Parathyroid adenoma (tissue), 2 donors: Measurements from ENCODE around the gene CRYBG1.

Experiments
- H2AFZ ChIP-seq: fragments of 300-600 bp; sonication (generic); one replicate; pipeline ENCODE4 v1.7.0; 2017; ENCODE audit warnings: antibody characterized with exemption, mild to moderate bottlenecking
- H3K27ac ChIP-seq: fragments of 300-600 bp; sonication (generic); one replicate; pipeline ENCODE4 v1.7.0; 2017
- H3K27me3 ChIP-seq: fragments of 300-600 bp; sonication (generic); one replicate; pipeline ENCODE4 v1.7.0; 2017; ENCODE audit warnings: low read length; ENCODE audit not compliant: control insufficient read depth, insufficient read depth
- H3K36me3 ChIP-seq: fragments of 300-600 bp; sonication (generic); one replicate; pipeline ENCODE4 v1.7.0; 2017; ENCODE audit warnings: low read length; ENCODE audit not compliant: control insufficient read depth, insufficient read depth
- H3K4me1 ChIP-seq: fragments of 300-600 bp; sonication (generic); one replicate; pipeline ENCODE4 v1.7.0; 2017; ENCODE audit warnings: control low read depth
- H3K4me2 ChIP-seq: fragments of 300-600 bp; sonication (generic); one replicate; pipeline ENCODE4 v1.7.0; 2017; ENCODE audit warnings: low read length
- H3K4me3 ChIP-seq: fragments of 300-600 bp; sonication (generic); one replicate; pipeline ENCODE4 v1.7.0; 2017; ENCODE audit warnings: low read depth, low read length
- H3K79me2 ChIP-seq: fragments of 300-600 bp; sonication (generic); one replicate; pipeline ENCODE4 v1.7.0; 2017; ENCODE audit warnings: control low read depth
- H3K9ac ChIP-seq: fragments of 300-600 bp; sonication (generic); one replicate; pipeline ENCODE4 v1.7.0; 2017; ENCODE audit warnings: mild to moderate bottlenecking
- H3K9me3 ChIP-seq: fragments of 300-600 bp; sonication (generic); one replicate; pipeline ENCODE4 v1.7.0; 2017; ENCODE audit warnings: low read length; ENCODE audit not compliant: control insufficient read depth
- TF ChIP-seq, protein P1 (sequence below): fragments of 300-600 bp; sonication (generic); IDR thresholded peaks from one replicate; pipeline ENCODE4 v1.7.0; 2017; ENCODE audit warnings: antibody characterized with exemption, mild to moderate bottlenecking
- donor health status: primary hyperparathyroidism.

The CRYBG1 gene

DNA sequence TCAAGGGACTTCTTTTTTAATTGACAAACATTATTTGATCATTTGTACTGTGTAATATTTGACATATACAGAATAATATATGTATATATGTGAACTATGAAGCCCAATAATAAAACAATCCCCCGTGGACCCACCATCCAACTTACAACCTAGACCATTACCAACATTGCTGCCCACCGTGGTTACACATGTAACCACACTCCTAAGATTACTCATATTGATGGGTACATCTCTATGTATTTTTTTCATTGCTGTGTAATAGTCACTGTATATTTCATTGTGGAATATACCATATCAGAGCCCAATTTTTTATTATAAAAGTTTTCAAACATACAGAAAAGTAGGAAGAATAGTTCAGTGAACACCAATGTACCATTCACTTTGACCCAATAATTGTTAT lies 174.5 kb downstream of the CRYBG1 start:
- Histone ChIP-seq H3K4me2 (no peak overlapping the region), H3K79me2 (no peaks in the 10 kb centered on the region), H3K36me3 (no peaks in the 10 kb centered on the region), H3K9me3 (no peaks in the 10 kb centered on the region), H3K4me1 (no peaks in the 10 kb centered on the region), H2AFZ (no peak overlapping the region), H3K27ac (no peak overlapping the region), H3K9ac (no peak overlapping the region), H3K27me3 (no peaks in the 10 kb centered on the region), H3K4me3 (no peak overlapping the region)
- TF ChIP-seq, protein P1, sequence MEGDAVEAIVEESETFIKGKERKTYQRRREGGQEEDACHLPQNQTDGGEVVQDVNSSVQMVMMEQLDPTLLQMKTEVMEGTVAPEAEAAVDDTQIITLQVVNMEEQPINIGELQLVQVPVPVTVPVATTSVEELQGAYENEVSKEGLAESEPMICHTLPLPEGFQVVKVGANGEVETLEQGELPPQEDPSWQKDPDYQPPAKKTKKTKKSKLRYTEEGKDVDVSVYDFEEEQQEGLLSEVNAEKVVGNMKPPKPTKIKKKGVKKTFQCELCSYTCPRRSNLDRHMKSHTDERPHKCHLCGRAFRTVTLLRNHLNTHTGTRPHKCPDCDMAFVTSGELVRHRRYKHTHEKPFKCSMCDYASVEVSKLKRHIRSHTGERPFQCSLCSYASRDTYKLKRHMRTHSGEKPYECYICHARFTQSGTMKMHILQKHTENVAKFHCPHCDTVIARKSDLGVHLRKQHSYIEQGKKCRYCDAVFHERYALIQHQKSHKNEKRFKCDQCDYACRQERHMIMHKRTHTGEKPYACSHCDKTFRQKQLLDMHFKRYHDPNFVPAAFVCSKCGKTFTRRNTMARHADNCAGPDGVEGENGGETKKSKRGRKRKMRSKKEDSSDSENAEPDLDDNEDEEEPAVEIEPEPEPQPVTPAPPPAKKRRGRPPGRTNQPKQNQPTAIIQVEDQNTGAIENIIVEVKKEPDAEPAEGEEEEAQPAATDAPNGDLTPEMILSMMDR: no peak

DNA sequence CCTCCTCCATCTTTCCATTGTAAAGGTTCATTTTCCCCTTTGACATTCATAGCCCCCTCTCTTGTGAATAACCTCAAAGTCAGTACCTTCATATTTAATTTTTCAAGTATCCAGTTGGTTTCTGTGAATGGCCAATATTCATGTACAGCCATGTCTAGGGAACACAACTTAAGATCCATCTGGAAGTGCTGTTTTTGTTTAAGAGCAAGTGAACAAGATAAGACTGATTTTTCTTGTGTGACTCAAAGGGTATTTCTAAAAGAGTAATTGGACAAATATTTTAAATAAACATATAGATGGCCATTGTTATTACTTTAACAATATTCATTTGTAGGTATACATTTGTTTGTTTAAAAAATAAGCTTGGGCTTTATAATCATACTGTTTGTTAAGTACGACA lies 175.8 kb downstream of the CRYBG1 start:
- Histone ChIP-seq H3K27ac (no peak overlapping the region), H2AFZ (no peak overlapping the region), H3K27me3 (no peaks in the 10 kb centered on the region), H3K79me2 (no peaks in the 10 kb centered on the region), H3K4me2 (no peak overlapping the region), H3K9ac (no peak overlapping the region), H3K4me1 (no peaks in the 10 kb centered on the region), H3K9me3 (no peaks in the 10 kb centered on the region), H3K36me3 (no peaks in the 10 kb centered on the region), H3K4me3 (no peak overlapping the region)
- TF ChIP-seq, protein P1: no peak

DNA sequence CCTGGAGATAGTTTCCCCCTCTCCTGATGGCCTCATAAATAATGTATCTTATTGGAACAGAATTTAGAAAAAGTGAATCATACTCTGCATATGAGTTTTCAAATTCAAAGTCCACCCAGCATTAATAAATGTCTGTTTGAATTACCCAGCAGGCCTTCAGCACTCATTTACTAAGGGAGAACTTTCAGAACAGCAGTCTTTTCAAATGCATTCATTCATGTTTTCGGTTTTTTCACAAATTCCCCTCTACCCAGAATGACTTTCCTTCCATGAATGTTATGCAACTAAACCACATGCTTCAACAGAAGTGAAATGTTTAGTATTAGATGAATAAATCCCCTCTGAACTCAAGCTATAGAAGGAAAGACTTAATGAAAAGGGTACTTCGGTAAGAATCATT lies 176.3 kb downstream of the CRYBG1 start:
- no peak overlapping the region for H3K27ac ChIP-seq
- no peak overlapping the region for H2AFZ ChIP-seq
- TF ChIP-seq, protein P1: no peak
- no peak overlapping the region for H3K4me3 ChIP-seq
- H3K4me1 ChIP-seq: no peaks in the 10 kb centered on the region
- H3K36me3 ChIP-seq: no peaks in the 10 kb centered on the region
- no peak overlapping the region for H3K9ac ChIP-seq
- H3K27me3 ChIP-seq: no peaks in the 10 kb centered on the region
- no peaks in the 10 kb centered on the region for H3K9me3 ChIP-seq
- no peaks in the 10 kb centered on the region for H3K79me2 ChIP-seq
- H3K4me2 ChIP-seq: no peak overlapping the region

DNA sequence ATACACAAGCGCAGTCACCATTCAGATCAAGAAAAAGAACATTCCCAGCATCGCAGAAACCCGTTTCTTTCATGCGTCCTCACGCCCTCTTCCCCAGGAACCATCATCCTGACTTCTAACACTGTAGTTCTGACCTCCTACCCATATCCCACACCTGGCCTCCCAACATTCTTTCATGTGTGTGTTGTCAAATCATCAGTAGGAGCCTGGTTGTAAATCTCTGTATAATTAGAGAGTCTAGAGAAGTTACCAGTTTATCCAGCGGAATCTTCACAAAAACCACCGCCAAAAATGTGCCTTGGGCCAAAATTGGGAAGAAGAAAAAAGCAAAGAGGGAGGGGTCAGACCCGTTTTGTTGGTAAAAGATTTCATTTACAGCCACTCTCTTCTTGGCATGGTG lies 177.1 kb downstream of the CRYBG1 start:
- H3K4me1 ChIP-seq: no peaks in the 10 kb centered on the region
- no peak overlapping the region for H3K27ac ChIP-seq
- H3K36me3 ChIP-seq: no peaks in the 10 kb centered on the region

DNA sequence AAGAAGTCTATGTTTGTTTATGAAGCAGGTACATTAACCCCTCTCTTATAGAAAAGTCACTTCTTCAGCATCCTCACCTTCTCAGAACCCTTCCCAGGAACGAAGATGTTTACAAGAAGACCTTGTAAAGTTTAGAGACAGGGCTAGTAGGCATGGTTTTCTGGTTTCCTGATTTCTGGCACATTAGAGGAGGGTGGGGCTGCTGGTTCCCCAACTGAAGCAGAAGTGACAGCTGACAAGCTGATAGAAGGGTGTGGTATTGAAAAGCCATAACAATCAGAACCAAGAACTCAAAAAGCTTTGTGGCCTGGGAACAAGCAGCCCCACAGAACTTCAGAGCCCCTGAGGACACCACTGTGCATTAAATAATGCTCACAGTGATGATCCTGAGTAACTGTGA lies 177.6 kb downstream of the CRYBG1 start:
- no peaks in the 10 kb centered on the region for H3K4me1 ChIP-seq
- H3K9ac ChIP-seq: no peak overlapping the region
- H2AFZ ChIP-seq: no peak overlapping the region
- H3K4me3 ChIP-seq: no peak overlapping the region
- H3K36me3 ChIP-seq: no peaks in the 10 kb centered on the region
- no peak overlapping the region for H3K4me2 ChIP-seq
- no peaks in the 10 kb centered on the region for H3K9me3 ChIP-seq
- no peaks in the 10 kb centered on the region for H3K27me3 ChIP-seq
- TF ChIP-seq, protein P1: no peak
- H3K27ac ChIP-seq: no peak overlapping the region
- no peaks in the 10 kb centered on the region for H3K79me2 ChIP-seq

More for the DNA sequence above, 177.1 kb downstream of the CRYBG1 start:
- no peak overlapping the region for H2AFZ ChIP-seq
- no peaks in the 10 kb centered on the region for H3K9me3 ChIP-seq
- H3K79me2 ChIP-seq: no peaks in the 10 kb centered on the region
- H3K4me3 ChIP-seq: no peak overlapping the region
- no peaks in the 10 kb centered on the region for H3K27me3 ChIP-seq
- H3K9ac ChIP-seq: no peak overlapping the region
- TF ChIP-seq, protein P1: no peak
- no peak overlapping the region for H3K4me2 ChIP-seq
